22Rv1 (cell line): ENCODE results near the gene ACER1.

ENCODE experiments used
- H3K27ac ChIP-seq: fragments of 450-650 bp; 2 replicates; pipeline ENCODE4 v1.5.1; 2017
- CTCF ChIP-seq: fragments of 450-650 bp; IDR thresholded peaks from 2 replicates; pipeline ENCODE4 v1.5.1; 2017; ENCODE audit warnings: mild to moderate bottlenecking
- ZFX ChIP-seq: fragments of 450-650 bp; IDR thresholded peaks from 2 replicates; pipeline ENCODE4 v1.6.1; 2017; ENCODE audit warnings: antibody characterized with exemption, borderline replicate concordance

ACER1 gene

DNA sequence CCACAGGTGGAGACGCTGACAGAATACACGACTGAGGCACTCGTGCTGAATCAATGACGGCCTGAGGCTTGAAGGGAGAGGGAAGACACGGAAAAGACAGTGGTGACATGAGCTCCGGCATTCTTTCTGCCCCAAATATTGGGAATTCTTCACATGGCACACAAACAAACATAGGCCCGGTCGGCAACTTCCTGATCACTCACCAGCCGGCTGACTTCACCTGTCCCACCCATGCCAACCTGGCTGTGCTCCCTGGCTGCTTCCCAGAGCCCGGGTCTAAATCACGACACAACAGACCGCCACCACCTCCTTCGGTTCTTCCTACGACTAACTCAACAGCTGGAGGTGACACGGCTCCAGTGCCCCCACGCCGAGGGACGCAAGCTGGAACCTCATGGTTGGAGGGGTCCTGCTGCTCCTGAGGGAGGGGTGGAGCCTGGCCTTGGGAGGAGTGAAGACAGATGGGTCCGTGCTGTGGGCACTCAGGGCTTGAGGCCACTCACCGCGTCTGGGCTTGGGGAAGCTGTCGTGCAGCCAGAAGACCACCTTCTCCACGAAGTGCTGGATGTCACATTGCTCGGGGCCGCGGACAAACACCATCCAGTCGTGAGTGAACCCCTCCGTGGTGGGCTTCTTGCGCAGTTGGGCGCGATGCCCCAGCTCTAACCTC lies 63.2 kb downstream of the ACER1 start:
- H3K27ac ChIP-seq = no peak overlapping the region

DNA sequence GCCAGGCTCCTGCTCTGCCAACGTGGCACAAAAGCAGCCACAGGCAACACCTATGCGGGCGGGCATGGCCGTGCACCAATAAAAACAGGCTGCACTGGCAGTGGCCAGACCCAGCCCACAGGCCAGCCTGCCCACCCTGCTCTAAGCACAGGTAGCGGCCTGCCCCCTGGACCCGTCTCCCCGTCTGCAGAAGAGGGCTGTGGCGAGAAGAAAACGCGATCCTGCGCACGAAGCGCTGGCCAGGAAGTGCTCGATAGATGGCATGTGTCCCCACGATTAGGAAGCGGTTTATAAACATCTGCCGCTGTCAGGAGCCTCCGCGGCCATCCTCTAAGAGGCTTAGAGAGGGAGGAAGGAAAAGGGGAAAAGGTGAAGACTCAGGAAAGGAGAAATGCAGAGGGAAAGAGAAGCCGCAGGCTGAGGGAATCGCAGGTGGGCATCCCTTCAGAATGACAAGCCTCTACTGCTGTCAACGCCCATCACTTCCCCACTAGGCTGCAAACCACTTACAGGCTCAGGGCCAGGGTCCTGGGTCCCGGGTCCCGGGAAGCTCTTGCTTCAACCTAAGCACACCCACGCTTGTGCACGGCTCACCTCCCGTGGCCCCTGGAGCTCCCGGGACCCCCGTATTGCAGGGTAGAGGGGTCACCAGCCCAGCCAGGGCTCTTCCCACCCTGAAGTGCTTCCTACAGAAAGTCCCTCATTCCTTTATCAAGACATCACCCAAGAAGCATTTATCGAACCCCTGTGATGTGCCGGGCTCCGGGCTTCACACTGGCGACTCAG lies 64.1 kb downstream of the ACER1 start:
- no peak overlapping the region for H3K27ac ChIP-seq
- TF ChIP-seq ZFX (no peak), CTCF (no peak)

More for the DNA sequence above, 63.2 kb downstream of the ACER1 start:
- TF ChIP-seq CTCF (no peak), ZFX (no peak)

DNA sequence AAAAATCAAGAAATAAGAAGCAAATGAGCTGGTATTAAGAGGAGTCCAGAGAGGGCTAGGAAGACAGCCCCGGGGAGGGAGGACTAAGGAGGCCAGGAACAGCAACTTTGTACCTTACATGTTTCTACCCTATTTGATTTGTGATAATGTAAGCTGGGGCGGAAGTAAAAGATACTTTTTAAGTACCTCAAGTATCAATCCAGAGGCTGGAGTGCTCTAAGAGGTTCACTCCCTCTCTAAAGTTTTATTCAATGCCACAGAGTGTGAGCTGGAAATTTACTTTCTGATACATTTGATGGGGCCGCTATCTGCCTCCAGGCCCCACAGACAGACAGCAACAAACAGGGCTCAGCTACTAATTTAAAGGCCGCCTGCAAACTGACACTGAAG lies 65.0 kb downstream of the ACER1 start:
- H3K27ac ChIP-seq = no peak overlapping the region
- no peak for TF ChIP-seq CTCF

GRCh38 chr19:6267552-6268381 lies 65.6 kb downstream of the ACER1 start:
- H3K27ac ChIP-seq = no peak overlapping the region
- no peak for TF ChIP-seq ZFX
- TF ChIP-seq CTCF = no peak

DNA sequence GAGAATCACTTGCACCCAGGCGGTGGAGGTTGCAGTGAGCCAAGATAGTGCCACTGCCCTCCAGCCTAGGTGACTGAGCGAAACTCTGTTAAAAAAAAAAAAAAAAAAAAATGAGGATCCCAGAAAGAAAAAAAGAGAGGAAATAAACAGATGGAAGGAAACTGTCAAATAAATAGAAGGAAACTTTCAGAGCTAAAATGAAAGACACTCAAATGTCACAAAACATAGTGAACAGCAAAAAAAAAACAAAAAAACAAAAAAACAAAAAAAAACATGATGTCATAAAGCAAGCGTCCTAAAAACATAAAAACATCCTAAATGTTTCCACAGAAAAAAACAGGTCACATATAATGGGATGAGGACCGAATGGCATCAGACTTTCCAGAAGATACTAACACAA lies 68.6 kb downstream of the ACER1 start:
- TF ChIP-seq ZFX (no peak), CTCF (no peak)
- no peak overlapping the region for H3K27ac ChIP-seq

GRCh38 chr19:6263735-6264444 lies 69.5 kb downstream of the ACER1 start:
- no peak overlapping the region; the same call in 1 of the 2 replicates for H3K27ac ChIP-seq
- TF ChIP-seq ZFX (no peak), CTCF (no peak)
